Ishikawa (cell line): ENCODE results near the gene VAX1.

Experiments used
- CEBPB ChIP-seq: IDR thresholded peaks from 2 replicates; pipeline ENCODE4 v1.6.1; 2012
- CREB1 ChIP-seq: IDR thresholded peaks from 2 replicates; pipeline ENCODE4 v1.6.1; 2012; ENCODE audit warnings: low read depth
- EGR1 ChIP-seq: IDR thresholded peaks from 2 replicates; pipeline ENCODE4 v1.6.1; 2012
- EP300 ChIP-seq: IDR thresholded peaks from 2 replicates; pipeline ENCODE4 v1.6.1; 2012; ENCODE audit warnings: borderline replicate concordance
- FOXM1 ChIP-seq: IDR thresholded peaks from 2 replicates; pipeline ENCODE4 v1.6.1; 2012; ENCODE audit warnings: low read depth, borderline replicate concordance
- MAX ChIP-seq: IDR thresholded peaks from 2 replicates; pipeline ENCODE4 v1.6.1; 2012
- NFIC ChIP-seq: IDR thresholded peaks from 2 replicates; pipeline ENCODE4 v1.6.1; 2012
- RAD21 ChIP-seq: IDR thresholded peaks from 2 replicates; pipeline ENCODE4 v1.6.1; 2012; ENCODE audit warnings: low read depth
- REST ChIP-seq: IDR thresholded peaks from 2 replicates; pipeline ENCODE4 v1.6.1; 2012; ENCODE audit warnings: low read depth, mild to moderate bottlenecking
- TAF1 ChIP-seq: IDR thresholded peaks from 2 replicates; pipeline ENCODE4 v1.6.1; 2012; ENCODE audit warnings: low read depth, mild to moderate bottlenecking
- TCF12 ChIP-seq: IDR thresholded peaks from 2 replicates; pipeline ENCODE4 v1.6.1; 2012; ENCODE audit warnings: low read depth
- TEAD4 ChIP-seq: IDR thresholded peaks from 2 replicates; pipeline ENCODE4 v1.6.1; 2012
- USF1 ChIP-seq: IDR thresholded peaks from 2 replicates; pipeline ENCODE4 v1.6.1; 2012
- YY1 ChIP-seq: IDR thresholded peaks from 2 replicates; pipeline ENCODE4 v1.6.1; 2012; ENCODE audit warnings: low read depth
- ZBTB7A ChIP-seq: IDR thresholded peaks from 2 replicates; pipeline ENCODE4 v1.6.1; 2012; ENCODE audit warnings: low read depth

Gene VAX1

GRCh38 chr10:117137911-117138642, at the start of gene VAX1:
VAX1 (minus strand) TSS chr10:117138270; CDS start chr10:117138056, 214 bp downstream.
- TF ChIP-seq RAD21 (no peak), NFIC (no peak), YY1 (peak; percentile 66; the same call in 1 of the 2 replicates), MAX (peak; percentile 65), FOXM1 (no peak), REST (no peak), EP300 (no peak), USF1 (no peak), CREB1 (no peak), TAF1 (0 out of 2 replicates have a peak, but pooled peaks have one; percentile 26)

GRCh38 chr10:117186832-117187615, 49.0 kb upstream of the VAX1 start:
- peak; percentile 69 for TF ChIP-seq TEAD4
- TF ChIP-seq NFIC = no peak
- TF ChIP-seq REST = no peak
- peak; percentile 58; the same call in 1 of the 2 replicates for TF ChIP-seq CEBPB
- no peak for TF ChIP-seq EGR1
- no peak; the same call in 1 of the 2 replicates for TF ChIP-seq EP300
- TF ChIP-seq YY1 = peak; percentile 12; the same call in 1 of the 2 replicates
- TF ChIP-seq TCF12 = peak; percentile 60
- TF ChIP-seq CREB1 = no peak; the same call in 1 of the 2 replicates
- TF ChIP-seq USF1 = peak; percentile 98
- peak; percentile 89 for TF ChIP-seq MAX
- TF ChIP-seq ZBTB7A = no peak
- TF ChIP-seq TAF1 = no peak
- no peak for TF ChIP-seq FOXM1

GRCh38 chr10:117184821-117185220, 46.8 kb upstream of the VAX1 start:
- no peak for TF ChIP-seq USF1
- no peak for TF ChIP-seq FOXM1
- no peak for TF ChIP-seq YY1
- TF ChIP-seq TCF12 = no peak
- TF ChIP-seq CEBPB = no peak
- TF ChIP-seq RAD21 = no peak
- TF ChIP-seq TEAD4 = no peak
- no peak for TF ChIP-seq EGR1
- TF ChIP-seq CREB1 = no peak

- no peak for TF ChIP-seq NFIC
- no peak for TF ChIP-seq ZBTB7A
- TF ChIP-seq CEBPB = no peak
- TF ChIP-seq EGR1 = no peak
- no peak for TF ChIP-seq FOXM1
- TF ChIP-seq TEAD4 = no peak
- TF ChIP-seq RAD21 = no peak
- TF ChIP-seq TCF12 = no peak
- TF ChIP-seq EP300 = no peak
- TF ChIP-seq REST = no peak
- no peak for TF ChIP-seq USF1
- no peak for TF ChIP-seq YY1
- TF ChIP-seq MAX = no peak
- TF ChIP-seq TAF1 = no peak
- TF ChIP-seq CREB1 = no peak
Observed at GRCh38 chr10:117184296-117184695, 46.2 kb upstream of the VAX1 start.
